Subcutaneous adipose tissue (tissue), 4 donors: ENCODE results near the gene PRR36. TPM values are rescaled to one million over a fixed set of nuclear protein-coding genes. Genes with fewer than 3 reads are reported as not detected.

Experiments used
- CTCF ChIP-seq: fragments of 450-650 bp; IDR thresholded peaks from one replicate; pipeline ENCODE4 v1.5.1; 2016; ENCODE audit warnings: low read depth, mild to moderate bottlenecking, control low read depth, antibody characterized with exemption, moderate library complexity
- total RNA-seq, 4 donors: library from RNA; depleted of rRNA; stranded (reverse); fragments of >200 nt; gene quantifications; one replicate each; pipeline ENCODE4 v1.1.0, GENCODE V29; 2016

PRR36 gene
- total RNA-seq, 4 donors from 2014 or later, result not detected

- TF ChIP-seq CTCF, result no peak
Observed at GRCh38 chr19:7861619-7862412, 12.4 kb downstream of the PRR36 start.

GRCh38 chr19:7860714-7861618 is 13.2 kb downstream of the PRR36 start:
- no peak for TF ChIP-seq CTCF

- no peak for TF ChIP-seq CTCF
Observed at GRCh38 chr19:7859831-7860713, 14.1 kb downstream of the PRR36 start.

- no peak for TF ChIP-seq CTCF
Observed at GRCh38 chr19:7858109-7858770, 15.9 kb downstream of the PRR36 start.

- TF ChIP-seq CTCF, result no peak
Observed at GRCh38 chr19:7857727-7858108, 16.5 kb downstream of the PRR36 start.

- TF ChIP-seq CTCF, result no peak
Observed at GRCh38 chr19:7856679-7857663, 17.2 kb downstream of the PRR36 start.
